OCI-LY7 (cell line): ENCODE data around the gene SLC5A5. TPM values are rescaled to one million over a fixed set of nuclear protein-coding genes. Genes with fewer than 3 reads are reported as not detected.

Experiments used
- BruUV-seq: library from RNA; stranded (reverse); fragments of 400-500 nt; replicated peaks from 2 replicates; lab custom pipeline; 2021; lab: Mats Ljungman, UMichigan
- CTCF ChIA-PET: fragments of 300-600 bp; sonication (Branson Sonifier 250); formaldehyde crosslinking; loops from one replicate; lab custom pipeline; 2022; ENCODE audit warnings: antibody characterized with exemption; ENCODE audit not compliant: unreplicated experiment; lab: Charles Lee
- POLR2A ChIA-PET: fragments of 300-600 bp; sonication (Branson Sonifier 250); formaldehyde crosslinking; loops from one replicate; lab custom pipeline; 2022; ENCODE audit warnings: antibody characterized with exemption; lab: Charles Lee
- DNase-seq: peaks from one replicate; pipeline ENCODE4 v3.0.0-alpha.2; 2015; ENCODE audit warnings: low spot score
- H2AFZ ChIP-seq: fragments of 200-600 bp; sonication (generic), shearing (Covaris generic); 2 replicates; pipeline ENCODE4 v1.6.1; 2014; ENCODE audit warnings: mild to moderate bottlenecking, antibody characterized with exemption, low read length, moderate library complexity
- H3K27ac ChIP-seq: fragments of 200-600 bp; sonication (generic); 2 replicates; pipeline ENCODE4 v1.5.1; 2014; ENCODE audit warnings: mixed run types, low read depth, mild to moderate bottlenecking, moderate library complexity, low read length, inconsistent platforms; ENCODE audit not compliant: poor library complexity, severe bottlenecking
- H3K36me3 ChIP-seq: fragments of 200-600 bp; sonication (generic); 2 replicates; pipeline ENCODE4 v1.6.1; 2014; ENCODE audit warnings: mild to moderate bottlenecking, antibody characterized with exemption, low read length, moderate library complexity, mixed read lengths; ENCODE audit not compliant: insufficient read depth
- H3K4me1 ChIP-seq: fragments of 200-600 bp; sonication (generic); 2 replicates; pipeline ENCODE4 v1.5.1; 2014; ENCODE audit warnings: mild to moderate bottlenecking, low read length; ENCODE audit not compliant: insufficient read depth, poor library complexity, severe bottlenecking
- H3K4me2 ChIP-seq: fragments of 200-600 bp; sonication (generic); 2 replicates; pipeline ENCODE4 v1.6.1; 2014; ENCODE audit warnings: mild to moderate bottlenecking, low read length
- H3K4me3 ChIP-seq: fragments of 200-600 bp; sonication (generic); 2 replicates; pipeline ENCODE4 v1.5.1; 2014; ENCODE audit warnings: mild to moderate bottlenecking, low read depth, low read length; ENCODE audit not compliant: poor library complexity, severe bottlenecking
- H3K79me2 ChIP-seq: fragments of 200-600 bp; sonication (generic); 2 replicates; pipeline ENCODE4 v1.6.1; 2016; ENCODE audit warnings: low read depth, mild to moderate bottlenecking, low read length, moderate library complexity, mixed read lengths; ENCODE audit not compliant: insufficient read depth
- H3K9me2 ChIP-seq: fragments of 200-600 bp; sonication (generic); 2 replicates; pipeline ENCODE4 v1.6.1; 2016; ENCODE audit warnings: mild to moderate bottlenecking, low read length, mixed read lengths; ENCODE audit not compliant: insufficient read depth
- H3K9me3 ChIP-seq: fragments of 200-600 bp; sonication (generic); 2 replicates; pipeline ENCODE4 v1.6.1; 2014; ENCODE audit warnings: mild to moderate bottlenecking, mixed run types, low read length, mixed read lengths
- H4K20me1 ChIP-seq: fragments of 200-600 bp; sonication (generic); 2 replicates; pipeline ENCODE4 v1.6.1; 2014; ENCODE audit warnings: mild to moderate bottlenecking, antibody characterized with exemption, low read length, moderate library complexity, mixed read lengths; ENCODE audit not compliant: insufficient read depth
- CTCF ChIP-seq: fragments of 200-600 bp; sonication (generic); conservative IDR thresholded peaks from 2 replicates; pipeline ENCODE4 v1.5.1; 2014; ENCODE audit warnings: mild to moderate bottlenecking, antibody characterized with exemption, low read length, moderate library complexity, mixed read lengths
- EZH2phosphoT487 ChIP-seq: fragments of 200-600 bp; sonication (generic); IDR thresholded peaks from 2 replicates; pipeline ENCODE4 v1.6.1; 2018; ENCODE audit warnings: low read depth, borderline replicate concordance, mild to moderate bottlenecking, mixed run types, antibody characterized with exemption, low read length, moderate library complexity, mixed read lengths
- intact Hi-C: fragments of 100-400 bp; cut with micrococcal nuclease; formaldehyde crosslinking; loops from one replicate; pipeline ENCODE4 v1.10.0; 2022; ENCODE audit not compliant: unreplicated experiment
- total RNA-seq, 2 experiments: library from RNA; depleted of rRNA in 1 of 2; stranded (reverse); fragments of >200 nt in 1 of 2; shearing (Covaris generic) in 1 of 2; gene quantifications; 2 replicates each; pipeline ENCODE4 v1.2.3, GENCODE V29; 2014 to 2022

SLC5A5 gene
- total RNA-seq, 2 experiments from 2014 or later, result 0.03 TPM; not detected in 1

GRCh38 chr19:17938092-17938845 is 66.5 kb downstream of the SLC5A5 start:
- POLR2A ChIA-PET, result interaction anchor here (0.6 to 2.3 kb wide), 3 partner anchors 58 to 243 kb away, joined by 4 to 6 read pairs (median 4); partner anchors contain the start of gene RPL18A
- no peak overlapping the region for H3K4me3 ChIP-seq
- no peak overlapping the region for H3K4me2 ChIP-seq
- intact Hi-C loops, result loop anchor here (1.0 kb wide), 1 partner anchor 59 kb away; no protein-coding TSS in a partner anchor
- CTCF ChIA-PET, result interaction anchor here (1.2 to 1.6 kb wide), 2 partner anchors 57 to 60 kb away, joined by 4 to 32 read pairs; no protein-coding TSS in a partner anchor
- H3K4me1 ChIP-seq, result peaks cover 11% of the 10 kb centered on the region
- H3K27ac ChIP-seq, result no peak overlapping the region
- H4K20me1 ChIP-seq, result no peaks in the 10 kb centered on the region
- H3K9me3 ChIP-seq, result no peaks in the 10 kb centered on the region
- no peak overlapping the region for H2AFZ ChIP-seq
- peaks cover 36% of the 10 kb centered on the region for H3K36me3 ChIP-seq
- H3K79me2 ChIP-seq, result peaks cover 14% of the 10 kb centered on the region
- no peaks in the 10 kb centered on the region for H3K9me2 ChIP-seq
- TF ChIP-seq EZH2phosphoT487 (no peak), CTCF (peak; percentile 92)
- DNase-seq, result peak; percentile 78
- BruUV-seq, result no TSS peak

GRCh38 chr19:17942181-17942580 is 70.4 kb downstream of the SLC5A5 start:
- H3K4me2 ChIP-seq, result no peak overlapping the region
- TF ChIP-seq EZH2phosphoT487, result no peak
- no peak for TF ChIP-seq CTCF
- peaks cover 52% of the 10 kb centered on the region for H3K36me3 ChIP-seq
- DNase-seq, result no peak
- no TSS peak for BruUV-seq
- no peak overlapping the region for H2AFZ ChIP-seq
- no peak overlapping the region for H3K27ac ChIP-seq
- ChIA-PET POLR2A (no interaction called here), CTCF (no interaction called here)
- H3K9me3 ChIP-seq, result no peaks in the 10 kb centered on the region
- no peaks in the 10 kb centered on the region for H3K79me2 ChIP-seq
- peaks cover 9% of the 10 kb centered on the region for H3K4me1 ChIP-seq
- no peaks in the 10 kb centered on the region for H3K9me2 ChIP-seq
- H3K4me3 ChIP-seq, result no peak overlapping the region
- no peaks in the 10 kb centered on the region for H4K20me1 ChIP-seq
- intact Hi-C loops, result loop anchor here (10.0 kb wide), 1 partner anchor 153 kb away; the partner anchor contains the start of gene MAST3
